GM18520 (cell line): ENCODE data around the gene MAP1LC3B2.
"Not testable (repeated sequence)": the region's sequence is repeated elsewhere in the genome, so short reads cannot be mapped to it uniquely, and the experiment has no call there.

Experiments
- ATAC-seq: cut with Tn5 transposase; IDR thresholded peaks from one replicate; pipeline ENCODE4 v1.9.1; 2021; ENCODE audit not compliant: unreplicated experiment

The MAP1LC3B2 gene

GRCh38 chr12:116556964-116557698 is 2.0 kb upstream of the MAP1LC3B2 start:
- no peak for ATAC-seq

GRCh38 chr12:116558280-116559161 is 660 bp upstream of the MAP1LC3B2 start:
- ATAC-seq, result no peak

- no peak for ATAC-seq
Measured at GRCh38 chr12:116561181-116561821, 2.1 kb downstream of the MAP1LC3B2 start.

GRCh38 chr12:116562090-116562489 is 2.9 kb downstream of the MAP1LC3B2 start:
- no peak for ATAC-seq

- no peak for ATAC-seq
Measured at GRCh38 chr12:116563262-116563661, 4.1 kb downstream of the MAP1LC3B2 start.

GRCh38 chr12:116564080-116564479 is 4.9 kb downstream of the MAP1LC3B2 start:
- ATAC-seq, result no peak

- not testable (repeated sequence) for ATAC-seq
Measured at GRCh38 chr12:116565221-116565620, 6.0 kb downstream of the MAP1LC3B2 start.

- ATAC-seq, result no peak
Measured at GRCh38 chr12:116565963-116566362, 6.8 kb downstream of the MAP1LC3B2 start.

GRCh38 chr12:116568203-116568602 is 9.0 kb downstream of the MAP1LC3B2 start:
- ATAC-seq, result no peak

- ATAC-seq, result no peak
Measured at GRCh38 chr12:116571089-116571488, 11.9 kb downstream of the MAP1LC3B2 start.

- no peak for ATAC-seq
Measured at GRCh38 chr12:116573776-116574175, 14.6 kb downstream of the MAP1LC3B2 start.

- not testable (repeated sequence) for ATAC-seq
Measured at GRCh38 chr12:116575754-116576153, 16.6 kb downstream of the MAP1LC3B2 start.

- ATAC-seq, result no peak
Measured at GRCh38 chr12:116577154-116577561, 18.0 kb downstream of the MAP1LC3B2 start.

GRCh38 chr12:116578051-116578450 is 18.9 kb downstream of the MAP1LC3B2 start:
- ATAC-seq, result no peak

- ATAC-seq, result no peak
Measured at GRCh38 chr12:116582610-116583009, 23.4 kb downstream of the MAP1LC3B2 start.

- no peak for ATAC-seq
Measured at GRCh38 chr12:116583129-116583694, 24.0 kb downstream of the MAP1LC3B2 start.

- no peak for ATAC-seq
Measured at GRCh38 chr12:116587270-116587669, 28.1 kb downstream of the MAP1LC3B2 start.

- ATAC-seq, result no peak
Measured at GRCh38 chr12:116588390-116589028, 29.3 kb downstream of the MAP1LC3B2 start.

GRCh38 chr12:116589581-116589980 is 30.4 kb downstream of the MAP1LC3B2 start:
- no peak for ATAC-seq

GRCh38 chr12:116590561-116590960 is 31.4 kb downstream of the MAP1LC3B2 start:
- no peak for ATAC-seq
